Measurements from ENCODE around the gene PLGRKT. TPM values are rescaled to one million over a fixed set of nuclear protein-coding genes. Genes with fewer than 3 reads are reported as not detected.

Gene PLGRKT
- polyA plus RNA-seq, 3 donors = 4.6 to 19.7 (median 14.8) TPM

DNA sequence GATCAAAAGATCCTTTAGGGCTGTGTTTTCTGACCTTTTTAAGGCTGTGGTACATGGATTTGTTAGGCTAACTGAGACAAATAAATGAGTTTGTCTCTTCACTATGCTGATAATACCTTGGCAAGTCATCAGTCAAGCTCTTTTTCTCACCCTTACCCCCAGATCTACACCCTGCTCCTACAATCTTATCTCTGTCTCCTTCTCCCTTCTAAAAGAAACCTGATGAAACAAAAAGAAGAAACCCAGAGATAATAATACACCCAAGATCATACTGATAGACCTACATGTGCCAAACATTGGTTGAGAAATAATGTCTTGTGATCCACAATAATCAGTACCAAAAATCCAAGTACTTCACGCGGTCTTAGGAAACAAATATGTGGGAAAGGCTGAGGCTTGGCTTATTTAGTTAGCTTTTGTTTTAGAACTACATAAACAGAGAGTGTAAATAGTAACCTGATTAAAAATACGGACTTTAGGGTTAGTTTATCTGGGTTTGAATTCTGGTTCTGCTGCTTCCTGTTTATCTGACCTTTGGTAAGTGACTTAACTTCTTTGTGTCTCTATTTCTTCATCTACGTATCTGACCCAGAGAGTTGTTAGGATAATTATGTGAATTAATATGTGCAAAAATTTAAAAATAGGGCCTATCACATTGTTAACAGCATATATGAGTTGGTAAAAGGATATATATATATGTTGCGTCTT is 47.8 kb upstream of the PLGRKT start:
- Histone ChIP-seq H3K4me2 (replicated peaks; ENCODE audit: extremely low read depth, low read length, poor library complexity, severe bottlenecking) (no peak overlapping the region), H2AFZ (ENCODE audit: insufficient read depth, low read depth, low read length, poor library complexity, severe bottlenecking) (no peak overlapping the region), H3K27me3 (ENCODE audit: control insufficient read depth in 2 of 2, insufficient read depth in 2 of 2, low read length in 2 of 2) (no peaks in the 10 kb centered on the region), H3K4me3 (replicated peaks in 1 of 3; ENCODE audit: low read depth in 2 of 3, low read length in 3 of 3) (no peak overlapping the region), H3K79me2 (ENCODE audit: insufficient read depth, low read length) (no peaks in the 10 kb centered on the region), H4K20me1 (ENCODE audit: insufficient read depth, low read length) (no peaks in the 10 kb centered on the region), H3K27ac (ENCODE audit: low read depth in 1 of 2, low read length in 2 of 2) (no peak overlapping the region), H3K9me3 (replicated peaks in 1 of 2; ENCODE audit: control insufficient read depth in 1 of 2, insufficient read depth in 1 of 2, low read length in 2 of 2) (no peaks in the 10 kb centered on the region), H3K9ac (ENCODE audit: insufficient read depth, low read length, poor library complexity, severe bottlenecking) (no peak overlapping the region), H3K4me1 (ENCODE audit: control insufficient read depth in 1 of 2, insufficient read depth in 2 of 2, low read length in 2 of 2) (peaks cover 11 to 12% of the 10 kb centered on the region in 2 donors), H3K36me3 (replicated peaks in 1 of 2; ENCODE audit: control insufficient read depth in 1 of 2, insufficient read depth in 2 of 2, low read length in 2 of 2) (no peaks in the 10 kb centered on the region)
- peaks cover 23% of the 10 kb centered on the region for H3K4me1 Mint-ChIP-seq
- no peak for DNase-seq
- no peak overlapping the region for H3K27ac Mint-ChIP-seq
- no CpG with 5 or more reads among the region's 5 CpGs for WGBS (ENCODE audit: insufficient coverage)
- peaks cover 0 to 4% (median 0%) of the 10 kb centered on the region in 3 donors for H3K27me3 Mint-ChIP-seq (ENCODE audit: low read depth in 3 of 3)
- intact Hi-C loops (cut with micrococcal nuclease) = no loop called here
- no peaks in the 10 kb centered on the region for H3K36me3 Mint-ChIP-seq
- TF ChIP-seq CTCF (IDR thresholded peaks at IDR 0.05) = no peak
- H3K9me3 Mint-ChIP-seq = no peaks in the 10 kb centered on the region
- H3K4me3 Mint-ChIP-seq = no peak overlapping the region

DNA sequence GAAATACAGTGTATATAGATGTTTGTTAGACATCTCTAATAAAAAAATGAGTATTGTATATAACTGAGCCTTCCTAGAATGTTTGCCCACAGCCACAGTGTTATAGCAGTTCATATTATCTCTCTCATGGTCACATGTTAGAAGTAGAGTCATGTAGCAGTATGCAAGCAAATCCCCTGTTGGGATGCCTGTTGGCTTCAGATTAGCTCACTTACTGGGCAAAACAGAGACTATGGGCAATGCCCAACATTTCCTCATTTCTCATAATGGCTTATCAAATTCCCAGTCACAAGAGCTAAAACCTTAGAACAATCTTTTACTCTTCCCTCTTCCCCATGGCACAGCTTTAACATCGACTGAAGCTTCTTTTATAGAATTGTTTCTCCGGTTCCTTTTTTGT is 45.6 kb upstream of the PLGRKT start:
- Histone ChIP-seq H3K4me2 (replicated peaks; ENCODE audit: extremely low read depth, low read length, poor library complexity, severe bottlenecking) (no peak overlapping the region), H4K20me1 (ENCODE audit: insufficient read depth, low read length) (no peaks in the 10 kb centered on the region), H3K79me2 (ENCODE audit: insufficient read depth, low read length) (no peaks in the 10 kb centered on the region), H3K4me3 (replicated peaks in 1 of 3; ENCODE audit: low read depth in 2 of 3, low read length in 3 of 3) (no peak overlapping the region), H2AFZ (ENCODE audit: insufficient read depth, low read depth, low read length, poor library complexity, severe bottlenecking) (no peak overlapping the region), H3K9ac (ENCODE audit: insufficient read depth, low read length, poor library complexity, severe bottlenecking) (no peak overlapping the region), H3K9me3 (replicated peaks in 1 of 2; ENCODE audit: control insufficient read depth in 1 of 2, insufficient read depth in 1 of 2, low read length in 2 of 2) (no peaks in the 10 kb centered on the region), H3K27ac (ENCODE audit: low read depth in 1 of 2, low read length in 2 of 2) (no peak overlapping the region), H3K27me3 (ENCODE audit: control insufficient read depth in 2 of 2, insufficient read depth in 2 of 2, low read length in 2 of 2) (no peaks in the 10 kb centered on the region), H3K4me1 (ENCODE audit: control insufficient read depth in 1 of 2, insufficient read depth in 2 of 2, low read length in 2 of 2) (peaks cover 2% of the 10 kb centered on the region in 2 donors), H3K36me3 (replicated peaks in 1 of 2; ENCODE audit: control insufficient read depth in 1 of 2, insufficient read depth in 2 of 2, low read length in 2 of 2) (no peaks in the 10 kb centered on the region)
- DNase-seq = no peak
- intact Hi-C loops (cut with micrococcal nuclease) = no loop called here
- no peaks in the 10 kb centered on the region for H3K36me3 Mint-ChIP-seq
- no peak for TF ChIP-seq CTCF (IDR thresholded peaks at IDR 0.05)
- H3K4me1 Mint-ChIP-seq = peaks cover 15% of the 10 kb centered on the region
- H3K27ac Mint-ChIP-seq = no peak overlapping the region
- H3K4me3 Mint-ChIP-seq = no peak overlapping the region
- WGBS (ENCODE audit: insufficient coverage) = no CpG with 5 or more reads among the region's 2 CpGs
- no peaks in the 10 kb centered on the region for H3K9me3 Mint-ChIP-seq
- H3K27me3 Mint-ChIP-seq (ENCODE audit: low read depth in 3 of 3) = peaks cover 0 to 4% (median 0%) of the 10 kb centered on the region in 3 donors
